Measurements from ENCODE around the gene GALNT9.
A peak's percentile ranks its signal among the peaks of the same experiment; 100 is the strongest.

Gene GALNT9

GRCh38 chr12:132170637-132171292 is 158.6 kb downstream of the GALNT9 start:
- peak; percentile 4; the same call in 1 of the 3 replicates for ATAC-seq
- TF ChIP-seq ZNF565 (CRISPR knock-in tag; conservative IDR thresholded peaks at IDR 0.05; ENCODE audit: low read depth) (no peak), OSR1 (CRISPR knock-in tag; IDR thresholded peaks at IDR 0.05) (no peak), ZC3H10 (CRISPR knock-in tag; IDR thresholded peaks at IDR 0.05) (no peak), GLIS3 (CRISPR knock-in tag; IDR thresholded peaks at IDR 0.05) (no peak), ESRRG (CRISPR knock-in tag; IDR thresholded peaks at IDR 0.05) (no peak), CSDC2 (CRISPR knock-in tag; IDR thresholded peaks at IDR 0.05) (no peak), CSRNP3 (CRISPR knock-in tag; IDR thresholded peaks at IDR 0.05) (no peak), PATZ1 (CRISPR knock-in tag; IDR thresholded peaks at IDR 0.05; ENCODE audit: borderline replicate concordance) (no peak), TOX (CRISPR knock-in tag; IDR thresholded peaks at IDR 0.05; ENCODE audit: borderline replicate concordance) (no peak), TSHZ2 (CRISPR knock-in tag; IDR thresholded peaks at IDR 0.05) (no peak), TCF4 (CRISPR knock-in tag; IDR thresholded peaks at IDR 0.05; ENCODE audit: borderline replicate concordance) (no peak), SNAI2 (CRISPR knock-in tag; IDR thresholded peaks at IDR 0.05) (no peak), ZFP30 (CRISPR knock-in tag; IDR thresholded peaks at IDR 0.05) (no peak), ZNF70 (CRISPR knock-in tag; IDR thresholded peaks at IDR 0.05) (no peak)

- peak; percentile 46 for ATAC-seq
- TF ChIP-seq OSR1 (CRISPR knock-in tag; IDR thresholded peaks at IDR 0.05): no peak
- no peak for TF ChIP-seq ARNTL (CRISPR knock-in tag; IDR thresholded peaks at IDR 0.05; ENCODE audit: borderline replicate concordance, low read depth)
- no peak for TF ChIP-seq ZNF8 (CRISPR knock-in tag; IDR thresholded peaks at IDR 0.05)
- TF ChIP-seq BACH2 (CRISPR knock-in tag; IDR thresholded peaks at IDR 0.05; ENCODE audit: borderline replicate concordance): no peak
- no peak for TF ChIP-seq ISL1 (CRISPR knock-in tag; IDR thresholded peaks at IDR 0.05)
- TF ChIP-seq ZNF565 (CRISPR knock-in tag; conservative IDR thresholded peaks at IDR 0.05; ENCODE audit: low read depth): no peak
- TF ChIP-seq CREB5 (CRISPR knock-in tag; IDR thresholded peaks at IDR 0.05; ENCODE audit: low read depth): no peak
- no peak for TF ChIP-seq CSDC2 (CRISPR knock-in tag; IDR thresholded peaks at IDR 0.05)
- no peak for TF ChIP-seq PATZ1 (CRISPR knock-in tag; IDR thresholded peaks at IDR 0.05; ENCODE audit: borderline replicate concordance)
- TF ChIP-seq RARB (CRISPR knock-in tag; IDR thresholded peaks at IDR 0.05): no peak
- TF ChIP-seq ZC3H10 (CRISPR knock-in tag; IDR thresholded peaks at IDR 0.05): no peak
- no peak for TF ChIP-seq ZFP3 (CRISPR knock-in tag; IDR thresholded peaks at IDR 0.05)
Measured at GRCh38 chr12:132170094-132170636, 159.2 kb downstream of the GALNT9 start.
